Right renal pelvis (tissue), 4 donors: ENCODE results near the gene AMPD3. TPM values are rescaled to one million over a fixed set of nuclear protein-coding genes. Genes with fewer than 3 reads are reported as not detected.

Experiments used
- DNase-seq, 4 donors: peaks; one replicate each; pipeline ENCODE4 v3.0.0-alpha.2; 2013; ENCODE audit warnings: low read depth in 4 of 4, low spot score in 3 of 4, missing footprints in 1 of 4
- polyA plus RNA-seq, 4 donors: library from polyadenylated mRNA; unstranded; fragments of 120-200 nt; gene quantifications; one replicate each; pipeline ENCODE4 v1.2.1, GENCODE V29; 2013; ENCODE audit not compliant: insufficient read length in 4 of 4

The AMPD3 gene
- polyA plus RNA-seq, 4 donors = 5.2 to 6.0 (median 5.4) TPM

DNA sequence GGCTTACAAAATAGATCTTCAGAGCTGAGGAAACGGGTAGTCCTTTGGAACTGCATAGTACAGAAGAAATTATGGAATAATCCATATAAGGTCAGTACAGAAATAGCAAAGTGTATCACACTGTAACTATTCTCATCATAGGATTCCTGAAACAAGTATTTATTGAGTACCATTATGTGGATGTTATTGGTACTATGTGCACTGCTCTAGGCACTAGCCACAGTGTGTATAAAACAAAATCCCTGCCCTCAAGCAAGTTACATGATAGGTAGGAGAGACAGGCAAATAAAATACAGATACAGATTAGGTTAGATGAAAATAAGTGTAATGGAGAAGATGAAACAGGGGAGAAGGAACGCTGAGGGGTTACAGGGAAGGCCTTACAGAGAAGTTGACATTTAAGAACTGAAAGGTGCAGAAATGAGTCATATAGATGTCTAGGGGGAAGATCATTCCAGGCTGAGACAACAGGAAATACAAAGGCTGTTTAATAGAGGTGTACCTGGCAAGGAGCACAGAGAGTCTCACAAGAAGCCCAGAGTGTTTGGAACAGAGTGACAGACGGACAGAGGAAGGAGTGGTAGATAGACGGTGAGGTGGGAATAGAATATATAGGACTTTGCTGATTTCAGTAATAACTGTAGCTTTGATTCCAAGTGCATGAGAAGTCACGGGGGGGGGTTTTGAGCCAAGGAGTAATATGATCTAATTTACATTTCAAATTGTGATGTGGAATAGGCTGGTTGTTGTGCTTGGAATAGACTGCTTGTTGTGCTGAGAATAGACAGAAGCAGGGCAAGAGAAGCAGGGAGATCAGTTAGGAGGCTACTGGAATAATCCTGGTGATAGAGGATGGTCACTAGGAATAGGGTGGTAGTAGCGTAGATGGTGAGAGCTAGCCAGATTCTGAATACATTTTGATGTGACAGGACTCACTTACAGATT, 72.2 kb downstream of the AMPD3 start:
- DNase-seq = no peak

DNA sequence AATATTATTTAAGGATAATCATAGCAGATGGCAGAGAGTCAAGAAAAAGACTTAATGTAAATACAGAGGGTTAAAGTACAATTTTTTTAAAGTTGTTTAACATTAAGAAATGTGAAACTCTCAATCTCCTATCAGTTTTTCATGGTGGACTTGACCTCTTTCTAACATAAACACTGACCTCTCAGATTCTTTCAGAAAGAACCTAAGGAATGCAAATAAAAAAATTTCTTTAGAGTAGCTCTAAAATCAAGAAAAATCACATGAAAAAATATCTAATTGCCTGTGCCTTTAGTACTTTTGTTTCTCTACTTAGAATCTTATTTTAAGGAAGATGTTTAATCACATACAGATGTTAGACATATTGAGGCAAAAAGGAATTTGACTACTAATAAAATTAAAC, 73.1 kb downstream of the AMPD3 start:
- no peak for DNase-seq

GRCh38 chr11:10529279-10529678, 74.2 kb downstream of the AMPD3 start:
- DNase-seq = no peak

- DNase-seq = no peak
Observed at GRCh38 chr11:10532526-10532925, 77.5 kb downstream of the AMPD3 start.

GRCh38 chr11:10533323-10533722, 78.3 kb downstream of the AMPD3 start:
- DNase-seq = no peak

DNA sequence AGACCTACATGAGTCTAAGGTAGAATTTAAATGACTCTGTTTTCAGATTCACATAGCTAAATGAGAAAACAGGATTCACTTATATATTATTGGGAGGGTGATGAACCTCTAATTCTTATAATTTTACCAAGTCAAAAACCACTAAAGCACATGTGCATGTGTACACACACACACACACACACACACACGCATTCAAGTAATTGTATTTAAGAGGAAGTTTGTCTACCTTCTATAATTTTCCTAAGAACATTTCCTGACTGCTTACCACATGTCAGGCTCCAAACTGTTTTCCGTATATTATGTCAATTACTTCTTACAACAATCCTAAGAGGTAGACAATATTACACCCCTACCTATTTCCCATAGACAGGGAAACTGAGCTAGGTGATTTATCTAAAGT, 79.3 kb downstream of the AMPD3 start:
- no peak for DNase-seq

- DNase-seq = no peak
Observed at GRCh38 chr11:10537600-10537999, 82.5 kb downstream of the AMPD3 start.

DNA sequence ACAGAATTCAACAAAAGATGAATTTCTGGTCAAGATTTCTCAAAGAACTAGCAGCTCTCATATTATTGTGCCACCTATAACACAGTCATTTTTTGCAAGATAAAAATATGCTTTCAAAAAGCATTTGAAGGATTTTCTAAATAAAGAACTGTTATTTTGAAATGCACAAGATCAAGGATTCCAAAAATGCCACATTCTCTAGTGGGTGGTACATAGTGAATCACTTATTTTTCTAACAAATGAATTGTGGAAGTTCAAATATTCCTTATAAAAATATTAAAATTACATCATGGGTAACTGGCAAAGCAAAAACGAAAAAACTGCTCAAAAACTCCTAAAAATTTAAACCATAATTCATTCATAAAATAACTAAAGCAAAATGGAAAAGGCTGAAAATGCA, 83.9 kb downstream of the AMPD3 start:
- DNase-seq = no peak

DNA sequence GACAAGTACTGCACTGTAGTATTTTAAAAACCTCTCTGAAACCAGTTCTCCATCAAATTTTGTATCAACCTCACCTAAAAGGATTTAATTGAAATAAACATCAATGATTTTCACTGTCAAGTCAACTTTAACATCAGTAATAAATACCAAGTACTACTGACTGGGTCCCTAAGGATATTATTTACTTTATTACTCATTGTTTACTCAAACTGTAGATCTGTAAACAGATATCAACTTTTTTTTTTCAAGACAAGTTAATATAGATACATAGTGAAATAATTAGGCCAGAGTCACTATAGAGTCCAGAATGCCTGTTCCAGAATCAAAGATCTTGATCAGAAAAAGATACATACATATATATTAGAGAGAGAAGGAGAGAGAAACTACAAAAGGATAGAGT, 84.3 kb downstream of the AMPD3 start:
- no peak for DNase-seq

- DNase-seq = peak in 2 of 4 donors; percentile 32 to 49
Observed at GRCh38 chr11:10540546-10540914, 85.5 kb downstream of the AMPD3 start.

GRCh38 chr11:10540915-10541560, 86.0 kb downstream of the AMPD3 start, which contains the start of gene RNF141:
Gene RNF141, minus strand, starts transcription at chr11:10541187. Its CDS starts 7,029 bp downstream, at chr11:10534158.
- DNase-seq = peak; percentile 88 to 90 (median 89)

DNA sequence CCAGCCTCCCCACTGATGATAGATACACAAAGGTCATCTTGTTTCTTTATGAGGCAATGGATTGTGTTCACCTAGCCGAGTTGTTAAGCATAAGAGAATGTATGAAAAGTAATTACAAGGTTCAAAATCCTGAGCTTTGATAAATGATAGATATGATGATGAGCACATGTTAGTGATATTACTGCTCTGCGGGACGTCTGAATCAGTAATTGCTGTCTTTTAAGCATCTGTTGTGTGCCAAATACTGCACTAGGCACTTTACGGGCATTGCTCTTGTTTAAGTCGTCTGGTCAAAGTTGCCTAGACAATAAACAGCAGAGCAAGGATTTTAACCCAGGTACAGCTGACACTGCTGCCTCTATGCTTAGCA, 86.5 kb downstream of the AMPD3 start:
- DNase-seq = no peak

DNA sequence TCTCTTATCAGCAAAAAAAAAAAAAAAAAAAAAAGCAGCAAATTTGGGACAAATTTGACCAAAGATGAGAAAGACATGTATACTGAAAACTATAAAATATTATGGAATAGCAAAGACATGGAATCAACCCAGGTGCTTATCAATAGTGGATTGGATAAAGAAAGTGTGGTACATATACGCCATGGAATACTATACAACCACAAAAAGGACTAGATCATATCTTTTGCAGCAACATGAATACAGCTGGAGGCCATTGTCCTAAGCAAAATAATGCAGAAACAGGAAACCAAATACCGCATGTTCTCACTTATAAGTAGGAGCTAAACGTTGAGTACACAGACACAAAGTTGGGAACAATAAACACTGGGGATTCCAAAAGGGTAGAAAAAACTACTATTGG, 87.7 kb downstream of the AMPD3 start:
- DNase-seq = no peak

DNA sequence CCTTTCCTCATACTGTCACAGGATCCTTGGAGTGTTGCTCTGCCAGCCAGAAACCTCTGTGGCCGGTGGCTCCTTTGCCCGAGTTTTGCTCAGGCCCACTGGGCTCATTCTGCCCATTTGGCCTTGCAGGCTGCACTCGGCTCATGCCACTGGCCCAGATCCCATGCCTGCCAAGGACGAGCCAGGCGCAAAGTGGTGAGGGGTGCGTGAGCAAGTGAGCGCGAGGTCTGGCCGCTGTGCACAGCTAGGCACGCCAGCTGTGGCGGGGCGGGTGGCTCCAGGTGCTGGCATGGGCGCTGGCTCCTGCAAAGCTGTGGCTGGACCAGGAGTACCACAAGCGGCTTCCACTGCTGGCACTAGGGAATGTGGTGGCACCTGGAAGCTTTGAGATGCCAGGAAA, 88.7 kb downstream of the AMPD3 start:
- no peak for DNase-seq

DNA sequence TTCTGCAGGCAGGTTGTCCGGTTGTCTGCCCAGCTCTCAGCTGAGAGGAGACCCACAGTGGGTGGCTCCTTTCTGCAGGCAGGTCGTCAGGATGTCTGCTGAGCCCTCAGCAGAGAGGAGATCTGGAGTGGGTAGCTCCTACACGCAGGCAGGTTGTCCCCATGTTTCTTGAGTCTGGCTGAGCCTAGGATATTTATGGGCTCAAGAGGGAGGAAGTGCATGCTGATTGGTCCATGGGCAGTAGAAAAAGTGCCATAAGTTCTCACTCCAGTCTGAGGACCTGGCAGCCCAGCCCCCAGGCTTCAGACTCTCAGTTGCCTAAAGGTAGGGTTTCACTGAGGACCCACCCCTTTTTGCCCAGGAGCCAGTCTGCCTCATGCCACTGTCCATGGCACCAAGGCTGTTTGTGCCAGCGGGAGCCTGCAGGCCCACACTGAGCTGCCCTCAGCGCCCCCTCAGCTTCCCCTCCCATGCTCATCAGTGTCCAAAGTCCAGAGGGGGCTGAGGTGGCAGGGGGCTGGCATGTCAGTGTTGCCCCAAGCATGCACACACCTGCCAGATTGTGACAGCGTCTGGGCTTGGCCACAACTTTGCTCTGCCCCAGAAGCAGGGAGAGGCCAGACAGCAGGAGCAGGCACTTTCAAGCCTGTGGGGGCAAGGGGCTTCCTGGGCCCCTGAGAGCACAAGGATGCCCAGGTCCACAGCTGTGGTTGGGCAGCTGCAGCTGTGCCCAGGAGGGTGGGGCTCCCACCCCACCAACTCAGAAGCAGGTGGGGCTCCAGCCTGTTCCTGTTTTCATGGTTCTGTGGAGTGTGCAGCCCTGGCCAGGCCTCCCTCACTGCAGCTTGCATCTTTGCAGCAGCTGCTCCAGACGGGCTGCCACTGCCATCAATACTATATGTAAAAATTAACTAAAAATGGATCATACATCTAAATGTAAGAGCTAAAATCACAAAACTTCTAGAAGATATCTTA, 89.7 kb downstream of the AMPD3 start:
- DNase-seq = no peak

- no peak for DNase-seq
Observed at GRCh38 chr11:10550503-10551289, 95.6 kb downstream of the AMPD3 start.

DNA sequence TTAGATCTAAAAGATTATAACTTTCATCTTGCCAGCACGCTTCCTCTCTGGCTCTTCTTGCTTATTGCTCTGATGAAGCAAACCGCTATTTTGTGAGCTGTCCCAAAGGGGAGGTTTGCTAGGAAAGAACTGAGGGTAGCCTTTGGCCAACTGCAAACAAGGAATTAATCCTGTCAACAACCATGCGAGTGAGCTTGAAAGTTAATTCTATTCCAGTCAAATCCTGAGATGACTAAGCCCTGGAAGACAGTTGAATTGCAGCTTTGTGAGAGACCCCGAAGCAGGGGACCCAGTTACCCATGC, 96.2 kb downstream of the AMPD3 start:
- DNase-seq = no peak

GRCh38 chr11:10551845-10552352, 96.8 kb downstream of the AMPD3 start:
- DNase-seq = no peak

DNA sequence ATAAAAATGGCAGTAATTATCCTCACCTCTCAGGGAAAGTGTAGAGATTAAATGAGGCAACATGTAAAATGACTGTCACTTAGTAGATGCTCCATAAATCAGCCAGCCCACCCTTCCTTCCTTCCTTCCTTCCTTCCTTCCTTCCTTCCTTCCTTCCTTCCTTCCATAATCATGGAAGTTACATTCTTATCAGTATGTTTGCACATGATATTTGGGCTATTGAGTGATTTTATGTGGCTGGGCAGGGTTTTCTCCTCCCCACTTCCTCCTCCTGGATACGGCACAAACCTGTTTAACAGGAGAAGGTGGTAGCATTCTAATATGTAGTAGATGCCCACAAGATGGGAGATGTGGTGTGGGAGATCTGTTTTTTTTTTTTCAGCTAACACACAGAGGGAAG, 101.5 kb downstream of the AMPD3 start:
- DNase-seq = no peak
